IPS-18c (cell line): ENCODE measurements around the gene NMNAT1.
A peak's percentile ranks its signal among the peaks of the same experiment; 100 is the strongest.

Experiments used
- H3K4me3 ChIP-seq: 2 replicates; pipeline ENCODE4 v1.7.0; 2013; ENCODE audit warnings: low read depth, mild to moderate bottlenecking, low read length, moderate library complexity; ENCODE audit not compliant: insufficient read depth
- H3K9me3 ChIP-seq: one replicate; pipeline ENCODE4 v1.6.1; 2013; ENCODE audit warnings: mild to moderate bottlenecking, low read length, moderate library complexity; ENCODE audit not compliant: control insufficient read depth, insufficient read depth

Gene NMNAT1

GRCh38 chr1:10032590-10033358 is 89.5 kb downstream of the NMNAT1 start, which contains the start of gene UBE4B:
UBE4B (plus strand) TSS chr1:10032958; CDS start chr1:10033671, 713 bp downstream.
- H3K9me3 ChIP-seq = no peaks in the 10 kb centered on the region
- H3K4me3 ChIP-seq = peak within 1 kb of the TSS; percentile 90

GRCh38 chr1:10033359-10033845 is 90.1 kb downstream of the NMNAT1 start:
- Histone ChIP-seq H3K4me3 (peak overlapping the region; percentile 90), H3K9me3 (no peaks in the 10 kb centered on the region)
